ENCODE data around the gene RNASEL.
"Not testable (repeated sequence)": the region's sequence is repeated elsewhere in the genome, so short reads cannot be mapped to it uniquely, and the experiment has no call there.

Gene RNASEL

GRCh38 chr1:182588500-182589396 is at the start of gene RNASEL:
TSS of gene RNASEL (minus strand) at chr1:182589256. CDS start at chr1:182586806, 2,450 bp downstream.
- H3K27ac ChIP-seq, result peak within 1 kb of the TSS; percentile 72
- TF ChIP-seq CTCF (conservative IDR thresholded peaks at IDR 0.05), result no peak
- no peak for TF ChIP-seq ZFX (IDR thresholded peaks at IDR 0.05)

GRCh38 chr1:182637769-182638168 is 48.7 kb upstream of the RNASEL start:
- no peak for TF ChIP-seq ZFX (IDR thresholded peaks at IDR 0.05)
- TF ChIP-seq CTCF (conservative IDR thresholded peaks at IDR 0.05), result no peak
- no peak overlapping the region for H3K27ac ChIP-seq

GRCh38 chr1:182635871-182636270 is 46.8 kb upstream of the RNASEL start:
- no peak overlapping the region for H3K27ac ChIP-seq
- TF ChIP-seq CTCF (conservative IDR thresholded peaks at IDR 0.05), result no peak
- no peak for TF ChIP-seq ZFX (IDR thresholded peaks at IDR 0.05)

- TF ChIP-seq ZFX (IDR thresholded peaks at IDR 0.05) (no peak), CTCF (conservative IDR thresholded peaks at IDR 0.05) (no peak)
- no peak overlapping the region for H3K27ac ChIP-seq
Measured at GRCh38 chr1:182634306-182635072, 45.4 kb upstream of the RNASEL start.

- H3K27ac ChIP-seq, result no peak overlapping the region
- TF ChIP-seq CTCF (conservative IDR thresholded peaks at IDR 0.05) (no peak), ZFX (IDR thresholded peaks at IDR 0.05) (no peak)
Measured at GRCh38 chr1:182633657-182634281, 44.7 kb upstream of the RNASEL start.

- H3K27ac ChIP-seq, result no peak overlapping the region
- TF ChIP-seq ZFX (IDR thresholded peaks at IDR 0.05) (no peak), CTCF (conservative IDR thresholded peaks at IDR 0.05) (no peak)
Measured at GRCh38 chr1:182633031-182633430, 44.0 kb upstream of the RNASEL start.

GRCh38 chr1:182632441-182632857 is 43.4 kb upstream of the RNASEL start:
- not testable (repeated sequence) for H3K27ac ChIP-seq

All from C4-2B (cell line).